Measurements from ENCODE around the gene SNRPB.
"Not testable (repeated sequence)": the region's sequence is repeated elsewhere in the genome, so short reads cannot be mapped to it uniquely, and the experiment has no call there.

The SNRPB gene

GRCh38 chr20:2470423-2471193, at the start of gene SNRPB:
Gene SNRPB, minus strand, starts transcription at chr20:2470789. Its CDS starts 99 bp downstream, at chr20:2470690.
- Histone ChIP-seq H3K36me3 (ENCODE audit: control insufficient read depth, insufficient read depth, low read length) (peaks cover 11% of the 10 kb centered on the region), H3K4me3 (ENCODE audit: low read length) (peak within 1 kb of the TSS; percentile 82), H3K9ac (ENCODE audit: low read length) (peak within 1 kb of the TSS; percentile 91)

GRCh38 chr20:2519115-2519809, 48.7 kb upstream of the SNRPB start:
- Histone ChIP-seq H3K9ac (ENCODE audit: low read length) (no peak overlapping the region), H3K4me3 (ENCODE audit: low read length) (no peak overlapping the region), H3K4me1 (ENCODE audit: control insufficient read depth, insufficient read depth, low read length) (no peaks in the 10 kb centered on the region), H3K27me3 (ENCODE audit: control insufficient read depth, insufficient read depth, low read length) (no peaks in the 10 kb centered on the region), H3K27ac (ENCODE audit: low read depth, low read length) (no peak overlapping the region), H3K36me3 (ENCODE audit: control insufficient read depth, insufficient read depth, low read length) (no peaks in the 10 kb centered on the region)

More at GRCh38 chr20:2470423-2471193, at the start of gene SNRPB:
- H3K27ac ChIP-seq (ENCODE audit: low read depth, low read length) = peak within 1 kb of the TSS; percentile 89
- H3K4me1 ChIP-seq (ENCODE audit: control insufficient read depth, insufficient read depth, low read length) = peaks cover 13% of the 10 kb centered on the region
- H3K27me3 ChIP-seq (ENCODE audit: control insufficient read depth, insufficient read depth, low read length) = no peaks in the 10 kb centered on the region

- Histone ChIP-seq H3K4me3 (ENCODE audit: low read length) (no peak overlapping the region), H3K4me1 (ENCODE audit: control insufficient read depth, insufficient read depth, low read length) (no peaks in the 10 kb centered on the region), H3K9ac (ENCODE audit: low read length) (no peak overlapping the region), H3K27me3 (ENCODE audit: control insufficient read depth, insufficient read depth, low read length) (no peaks in the 10 kb centered on the region), H3K36me3 (ENCODE audit: control insufficient read depth, insufficient read depth, low read length) (no peaks in the 10 kb centered on the region), H3K27ac (ENCODE audit: low read depth, low read length) (no peak overlapping the region)
These were observed 48.0 kb upstream of the SNRPB start for GRCh38 chr20:2518558-2518957.

- Histone ChIP-seq H3K27me3 (ENCODE audit: control insufficient read depth, insufficient read depth, low read length) (no peaks in the 10 kb centered on the region), H3K27ac (ENCODE audit: low read depth, low read length) (no peak overlapping the region), H3K4me3 (ENCODE audit: low read length) (no peak overlapping the region), H3K36me3 (ENCODE audit: control insufficient read depth, insufficient read depth, low read length) (no peaks in the 10 kb centered on the region), H3K4me1 (ENCODE audit: control insufficient read depth, insufficient read depth, low read length) (no peaks in the 10 kb centered on the region), H3K9ac (ENCODE audit: low read length) (no peak overlapping the region)
These were observed 47.5 kb upstream of the SNRPB start for GRCh38 chr20:2518096-2518495.

GRCh38 chr20:2516399-2516798, 45.8 kb upstream of the SNRPB start:
- no peak overlapping the region for H3K9ac ChIP-seq (ENCODE audit: low read length)
- no peaks in the 10 kb centered on the region for H3K36me3 ChIP-seq (ENCODE audit: control insufficient read depth, insufficient read depth, low read length)
- H3K27me3 ChIP-seq (ENCODE audit: control insufficient read depth, insufficient read depth, low read length) = no peaks in the 10 kb centered on the region
- H3K27ac ChIP-seq (ENCODE audit: low read depth, low read length) = no peak overlapping the region
- no peaks in the 10 kb centered on the region for H3K4me1 ChIP-seq (ENCODE audit: control insufficient read depth, insufficient read depth, low read length)
- H3K4me3 ChIP-seq (ENCODE audit: low read length) = no peak overlapping the region

- H3K9ac ChIP-seq (ENCODE audit: low read length) = no peak overlapping the region
- H3K27ac ChIP-seq (ENCODE audit: low read depth, low read length) = no peak overlapping the region
- no peaks in the 10 kb centered on the region for H3K36me3 ChIP-seq (ENCODE audit: control insufficient read depth, insufficient read depth, low read length)
- no peaks in the 10 kb centered on the region for H3K27me3 ChIP-seq (ENCODE audit: control insufficient read depth, insufficient read depth, low read length)
- no peaks in the 10 kb centered on the region for H3K4me1 ChIP-seq (ENCODE audit: control insufficient read depth, insufficient read depth, low read length)
- H3K4me3 ChIP-seq (ENCODE audit: low read length) = no peak overlapping the region
These were observed 44.6 kb upstream of the SNRPB start for GRCh38 chr20:2515203-2515602.

- Histone ChIP-seq H3K36me3 (ENCODE audit: control insufficient read depth, insufficient read depth, low read length) (no peaks in the 10 kb centered on the region), H3K27ac (ENCODE audit: low read depth, low read length) (no peak overlapping the region), H3K27me3 (ENCODE audit: control insufficient read depth, insufficient read depth, low read length) (no peaks in the 10 kb centered on the region), H3K4me3 (ENCODE audit: low read length) (no peak overlapping the region), H3K4me1 (ENCODE audit: control insufficient read depth, insufficient read depth, low read length) (peaks cover 2% of the 10 kb centered on the region), H3K9ac (ENCODE audit: low read length) (no peak overlapping the region)
These were observed 39.2 kb upstream of the SNRPB start for GRCh38 chr20:2509794-2510193.

- H3K4me3 ChIP-seq (ENCODE audit: low read length) = peak overlapping the region; percentile 81
- H3K36me3 ChIP-seq (ENCODE audit: control insufficient read depth, insufficient read depth, low read length) = no peaks in the 10 kb centered on the region
- H3K4me1 ChIP-seq (ENCODE audit: control insufficient read depth, insufficient read depth, low read length) = peaks cover 2% of the 10 kb centered on the region
- peak overlapping the region; percentile 26 for H3K9ac ChIP-seq (ENCODE audit: low read length)
- H3K27me3 ChIP-seq (ENCODE audit: control insufficient read depth, insufficient read depth, low read length) = no peaks in the 10 kb centered on the region
- H3K27ac ChIP-seq (ENCODE audit: low read depth, low read length) = peak overlapping the region; percentile 95
These were observed 38.8 kb upstream of the SNRPB start for GRCh38 chr20:2509468-2509781.

- Histone ChIP-seq H3K9ac (ENCODE audit: low read length) (peak within 1 kb of the TSS; percentile 76), H3K27me3 (ENCODE audit: control insufficient read depth, insufficient read depth, low read length) (no peaks in the 10 kb centered on the region), H3K4me1 (ENCODE audit: control insufficient read depth, insufficient read depth, low read length) (peaks cover 2% of the 10 kb centered on the region), H3K27ac (ENCODE audit: low read depth, low read length) (peak within 1 kb of the TSS; percentile 95), H3K4me3 (ENCODE audit: low read length) (peak within 1 kb of the TSS; percentile 81), H3K36me3 (ENCODE audit: control insufficient read depth, insufficient read depth, low read length) (no peaks in the 10 kb centered on the region)
These were observed 38.3 kb upstream of the SNRPB start, which contains the start of gene ZNF343 for GRCh38 chr20:2508631-2509467. Gene ZNF343, minus strand, starts transcription at chr20:2508915. Its CDS starts 15,020 bp downstream, at chr20:2493895.

- Histone ChIP-seq H3K4me1 (ENCODE audit: control insufficient read depth, insufficient read depth, low read length) (peaks cover 2% of the 10 kb centered on the region), H3K36me3 (ENCODE audit: control insufficient read depth, insufficient read depth, low read length) (no peaks in the 10 kb centered on the region), H3K27ac (ENCODE audit: low read depth, low read length) (peak overlapping the region; percentile 95), H3K9ac (ENCODE audit: low read length) (peak overlapping the region; percentile 76), H3K4me3 (ENCODE audit: low read length) (peak overlapping the region; percentile 81), H3K27me3 (ENCODE audit: control insufficient read depth, insufficient read depth, low read length) (no peaks in the 10 kb centered on the region)
These were observed 37.5 kb upstream of the SNRPB start for GRCh38 chr20:2507875-2508630.

GRCh38 chr20:2507464-2507863, 36.9 kb upstream of the SNRPB start:
- no peaks in the 10 kb centered on the region for H3K36me3 ChIP-seq (ENCODE audit: control insufficient read depth, insufficient read depth, low read length)
- H3K4me3 ChIP-seq (ENCODE audit: low read length) = no peak overlapping the region
- H3K27me3 ChIP-seq (ENCODE audit: control insufficient read depth, insufficient read depth, low read length) = no peaks in the 10 kb centered on the region
- no peak overlapping the region for H3K27ac ChIP-seq (ENCODE audit: low read depth, low read length)
- H3K4me1 ChIP-seq (ENCODE audit: control insufficient read depth, insufficient read depth, low read length) = peaks cover 2% of the 10 kb centered on the region
- H3K9ac ChIP-seq (ENCODE audit: low read length) = no peak overlapping the region

- H3K27me3 ChIP-seq (ENCODE audit: control insufficient read depth, insufficient read depth, low read length); H3K27ac ChIP-seq (ENCODE audit: low read depth, low read length); H3K9ac ChIP-seq (ENCODE audit: low read length); H3K4me1 ChIP-seq (ENCODE audit: control insufficient read depth, insufficient read depth, low read length); H3K36me3 ChIP-seq (ENCODE audit: control insufficient read depth, insufficient read depth, low read length); H3K4me3 ChIP-seq (ENCODE audit: low read length): not testable (repeated sequence)
These were observed 35.8 kb upstream of the SNRPB start for GRCh38 chr20:2506426-2506825.
